Prostate gland (tissue), 2 donors: ENCODE results near the gene TNP2.

ENCODE experiments used
- POLR2A ChIP-seq: fragments of 450-650 bp; IDR thresholded peaks from one replicate; pipeline ENCODE4 v1.6.1; 2016; ENCODE audit warnings: antibody characterized with exemption, mild to moderate bottlenecking
- TF ChIP-seq, protein P1 (sequence below), 4 experiments: fragments of 200-600 bp in 2 of 4; fragments of 450-650 bp in 2 of 4; sonication (generic) in 2 of 4; IDR thresholded peaks; 1 replicate in 3 of 4; 2 replicates in 1 of 4; pipeline ENCODE4 v1.5.1; 2016 to 2019; ENCODE audit warnings: antibody characterized with exemption in 4 of 4, mild to moderate bottlenecking in 2 of 4, moderate library complexity in 2 of 4

DNA sequence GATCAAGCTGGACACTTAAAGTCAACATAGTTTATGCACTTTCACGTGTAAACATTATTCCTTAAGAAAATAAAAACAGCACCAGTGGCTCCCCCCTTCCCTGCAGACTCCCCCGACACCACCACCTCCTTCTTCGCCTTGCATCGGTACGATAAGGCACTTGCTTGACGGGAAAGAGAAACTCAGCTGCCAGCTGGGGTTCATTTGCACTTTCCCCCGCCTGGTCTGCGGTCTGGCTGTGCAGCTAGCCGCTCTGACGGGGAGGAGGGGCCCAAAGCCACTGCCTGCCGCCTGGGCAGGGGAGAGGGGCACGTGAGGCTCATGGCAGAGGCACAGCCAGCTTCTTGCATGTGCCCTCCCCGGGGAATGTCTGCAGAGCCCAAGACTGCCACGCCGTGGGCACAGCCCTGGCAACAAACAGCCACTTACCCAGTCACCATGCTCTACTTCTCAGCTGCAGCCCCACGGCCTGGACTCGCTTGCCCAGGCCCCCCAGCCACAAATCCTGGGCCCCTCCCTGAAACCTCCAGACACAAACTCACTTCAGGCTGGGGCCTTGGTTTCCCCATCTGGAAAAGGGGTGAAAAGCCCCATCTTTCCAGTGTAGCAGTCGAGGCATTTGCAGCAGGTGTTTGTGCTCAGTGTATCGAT, 28.5 kb upstream of the TNP2 start:
- TF ChIP-seq, protein P1, sequence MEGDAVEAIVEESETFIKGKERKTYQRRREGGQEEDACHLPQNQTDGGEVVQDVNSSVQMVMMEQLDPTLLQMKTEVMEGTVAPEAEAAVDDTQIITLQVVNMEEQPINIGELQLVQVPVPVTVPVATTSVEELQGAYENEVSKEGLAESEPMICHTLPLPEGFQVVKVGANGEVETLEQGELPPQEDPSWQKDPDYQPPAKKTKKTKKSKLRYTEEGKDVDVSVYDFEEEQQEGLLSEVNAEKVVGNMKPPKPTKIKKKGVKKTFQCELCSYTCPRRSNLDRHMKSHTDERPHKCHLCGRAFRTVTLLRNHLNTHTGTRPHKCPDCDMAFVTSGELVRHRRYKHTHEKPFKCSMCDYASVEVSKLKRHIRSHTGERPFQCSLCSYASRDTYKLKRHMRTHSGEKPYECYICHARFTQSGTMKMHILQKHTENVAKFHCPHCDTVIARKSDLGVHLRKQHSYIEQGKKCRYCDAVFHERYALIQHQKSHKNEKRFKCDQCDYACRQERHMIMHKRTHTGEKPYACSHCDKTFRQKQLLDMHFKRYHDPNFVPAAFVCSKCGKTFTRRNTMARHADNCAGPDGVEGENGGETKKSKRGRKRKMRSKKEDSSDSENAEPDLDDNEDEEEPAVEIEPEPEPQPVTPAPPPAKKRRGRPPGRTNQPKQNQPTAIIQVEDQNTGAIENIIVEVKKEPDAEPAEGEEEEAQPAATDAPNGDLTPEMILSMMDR (IDR thresholded peaks at IDR 0.05) = peak in 2 of 4 experiments; percentile 33 to 40
- no peak for TF ChIP-seq POLR2A
